Peyer's patch (tissue), 4 donors: ENCODE data around the gene BLOC1S3.

ENCODE experiments used
- CTCF ChIP-seq, 6 experiments: fragments of 450-650 bp in 4 of 6; fragments of 200-600 bp in 2 of 6; sonication (generic) in 1 of 6; IDR thresholded peaks; one replicate each; pipeline ENCODE4 v1.5.1; 2017 to 2019; ENCODE audit warnings: antibody characterized with exemption in 6 of 6, mild to moderate bottlenecking in 3 of 6, moderate library complexity in 1 of 6
- POLR2A ChIP-seq, 2 donors: fragments of 450-650 bp; IDR thresholded peaks; one replicate each; pipeline ENCODE4 v1.5.1; 2017; ENCODE audit warnings: antibody characterized with exemption in 2 of 2, mild to moderate bottlenecking in 2 of 2, moderate library complexity in 2 of 2

GRCh38 chr19:45140533-45140932 lies 38.1 kb upstream of the BLOC1S3 start:
- TF ChIP-seq CTCF (IDR thresholded peaks at IDR 0.05) (no peak), POLR2A (IDR thresholded peaks at IDR 0.05) (no peak)
